Measurements from ENCODE around the gene AGAP3.

AGAP3 gene

GRCh38 chr7:151137791-151138152 is 51.5 kb downstream of the AGAP3 start:
- H3K4me3 ChIP-seq (ENCODE audit: low read depth, low read length) = no peak overlapping the region
- H3K27ac ChIP-seq = no peak overlapping the region
- in situ Hi-C loops (cut with HindIII; ENCODE audit: low pct_ligation_motif_present, low sequenced_read_pairs) = no loop called here
- H3K27me3 ChIP-seq (replicated peaks) = no peaks in the 10 kb centered on the region
- TF ChIP-seq CTCF (IDR thresholded peaks at IDR 0.05; ENCODE audit: low read depth, low read length, missing control alignments) = no peak
- H3K36me3 ChIP-seq (replicated peaks) = peaks cover 26% of the 10 kb centered on the region
- no peak for DNase-seq

- Histone ChIP-seq H3K27me3 (replicated peaks) (no peaks in the 10 kb centered on the region), H3K4me3 (ENCODE audit: low read depth, low read length) (no peak overlapping the region), H3K27ac (no peak overlapping the region), H3K36me3 (replicated peaks) (peaks cover 30% of the 10 kb centered on the region)
- in situ Hi-C loops (cut with HindIII; ENCODE audit: low pct_ligation_motif_present, low sequenced_read_pairs) = no loop called here
- DNase-seq = no peak
- no peak for TF ChIP-seq CTCF (IDR thresholded peaks at IDR 0.05; ENCODE audit: low read depth, low read length, missing control alignments)
These were observed 52.0 kb downstream of the AGAP3 start for GRCh38 chr7:151138153-151138851.

- TF ChIP-seq CTCF (IDR thresholded peaks at IDR 0.05; ENCODE audit: low read depth, low read length, missing control alignments) = no peak
- Histone ChIP-seq H3K4me3 (ENCODE audit: low read depth, low read length) (no peak overlapping the region), H3K27ac (no peak overlapping the region), H3K36me3 (replicated peaks) (peaks cover 39% of the 10 kb centered on the region), H3K27me3 (replicated peaks) (no peaks in the 10 kb centered on the region)
- no peak for DNase-seq
- in situ Hi-C loops (cut with HindIII; ENCODE audit: low pct_ligation_motif_present, low sequenced_read_pairs) = no loop called here
These were observed 53.0 kb downstream of the AGAP3 start for GRCh38 chr7:151139071-151139790.

- in situ Hi-C loops (cut with HindIII; ENCODE audit: low pct_ligation_motif_present, low sequenced_read_pairs) = no loop called here
- no peak overlapping the region for H3K4me3 ChIP-seq (ENCODE audit: low read depth, low read length)
- no peak overlapping the region for H3K27ac ChIP-seq
- no peaks in the 10 kb centered on the region for H3K27me3 ChIP-seq (replicated peaks)
- peaks cover 38% of the 10 kb centered on the region for H3K36me3 ChIP-seq (replicated peaks)
- no peak for DNase-seq
- no peak for TF ChIP-seq CTCF (IDR thresholded peaks at IDR 0.05; ENCODE audit: low read depth, low read length, missing control alignments)
These were observed 53.5 kb downstream of the AGAP3 start for GRCh38 chr7:151139791-151140190.

- Histone ChIP-seq H3K27me3 (replicated peaks) (no peaks in the 10 kb centered on the region), H3K36me3 (replicated peaks) (peaks cover 34% of the 10 kb centered on the region), H3K4me3 (ENCODE audit: low read depth, low read length) (no peak overlapping the region), H3K27ac (no peak overlapping the region)
- TF ChIP-seq CTCF (IDR thresholded peaks at IDR 0.05; ENCODE audit: low read depth, low read length, missing control alignments) = no peak
- DNase-seq = no peak
- in situ Hi-C loops (cut with HindIII; ENCODE audit: low pct_ligation_motif_present, low sequenced_read_pairs) = no loop called here
These were observed 54.6 kb downstream of the AGAP3 start for GRCh38 chr7:151140826-151141225.

All from brain microvascular endothelial cell (primary cell).